HG03045 (cell line): Measurements from ENCODE around the gene GOLPH3L.
"Not testable (repeated sequence)": the region's sequence is repeated elsewhere in the genome, so short reads cannot be mapped to it uniquely, and the experiment has no call there.

Source experiments
- ATAC-seq: cut with Tn5 transposase; IDR thresholded peaks from one replicate; pipeline ENCODE4 v1.9.1; 2021; ENCODE audit warnings: mild to moderate bottlenecking, moderate library complexity; ENCODE audit not compliant: unreplicated experiment

GOLPH3L gene

GRCh38 chr1:150661156-150661555 is 35.8 kb downstream of the GOLPH3L start:
- no peak for ATAC-seq

DNA sequence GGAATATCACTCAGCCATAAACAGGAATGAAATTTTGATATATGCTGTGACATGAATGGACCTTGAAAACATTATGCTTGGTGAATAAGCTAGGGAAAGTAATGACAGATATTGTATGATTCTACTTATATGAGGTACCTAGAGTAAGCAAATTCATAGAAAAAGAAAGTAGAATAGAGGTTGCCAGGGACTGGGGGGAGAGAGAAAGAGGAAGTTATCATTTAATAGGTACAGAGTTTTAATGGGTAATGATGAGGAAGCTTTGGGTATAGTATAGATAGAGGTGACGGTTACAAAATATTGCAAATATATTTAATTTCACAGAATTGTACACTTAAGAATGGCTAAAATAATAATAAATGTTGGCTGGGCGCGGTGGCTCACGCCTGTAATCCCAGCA is 36.4 kb downstream of the GOLPH3L start:
- ATAC-seq = no peak

GRCh38 chr1:150657064-150657463 is 39.9 kb downstream of the GOLPH3L start:
- ATAC-seq = not testable (repeated sequence)

GRCh38 chr1:150654635-150655034 is 42.3 kb downstream of the GOLPH3L start:
- ATAC-seq = not testable (repeated sequence)

GRCh38 chr1:150650193-150650592 is 46.8 kb downstream of the GOLPH3L start:
- no peak for ATAC-seq

DNA sequence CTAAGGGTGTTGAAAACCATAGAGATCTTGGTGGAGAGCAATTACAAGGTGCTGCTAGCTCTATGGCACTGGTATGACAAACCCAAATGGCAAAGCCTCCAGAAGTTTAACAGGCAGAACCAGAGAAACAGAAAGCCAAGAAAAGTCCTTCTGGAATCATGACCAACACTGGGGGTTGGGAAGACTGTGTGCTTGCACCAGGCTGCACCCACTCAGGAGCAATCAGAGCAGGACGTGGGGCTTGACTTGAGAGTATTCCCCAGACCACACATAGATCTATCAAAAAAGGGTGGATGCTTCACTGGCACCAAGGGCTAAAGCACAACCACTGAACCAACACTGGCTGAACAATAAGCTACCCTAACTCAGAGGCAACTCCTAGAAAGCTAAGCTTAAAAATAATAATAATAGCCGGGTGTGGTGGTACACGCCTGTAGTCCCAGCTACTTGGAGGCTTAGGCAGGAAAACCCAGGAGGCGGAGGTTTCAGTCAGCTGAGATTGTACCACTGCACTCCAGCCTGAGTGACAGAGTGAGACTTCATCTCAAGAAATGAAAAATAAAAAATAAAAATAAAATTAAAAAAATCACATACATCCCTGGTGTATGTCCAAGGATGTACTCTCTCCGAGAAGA is 47.4 kb downstream of the GOLPH3L start:
- no peak for ATAC-seq

GRCh38 chr1:150642296-150642695 is 54.7 kb downstream of the GOLPH3L start:
- ATAC-seq = no peak

DNA sequence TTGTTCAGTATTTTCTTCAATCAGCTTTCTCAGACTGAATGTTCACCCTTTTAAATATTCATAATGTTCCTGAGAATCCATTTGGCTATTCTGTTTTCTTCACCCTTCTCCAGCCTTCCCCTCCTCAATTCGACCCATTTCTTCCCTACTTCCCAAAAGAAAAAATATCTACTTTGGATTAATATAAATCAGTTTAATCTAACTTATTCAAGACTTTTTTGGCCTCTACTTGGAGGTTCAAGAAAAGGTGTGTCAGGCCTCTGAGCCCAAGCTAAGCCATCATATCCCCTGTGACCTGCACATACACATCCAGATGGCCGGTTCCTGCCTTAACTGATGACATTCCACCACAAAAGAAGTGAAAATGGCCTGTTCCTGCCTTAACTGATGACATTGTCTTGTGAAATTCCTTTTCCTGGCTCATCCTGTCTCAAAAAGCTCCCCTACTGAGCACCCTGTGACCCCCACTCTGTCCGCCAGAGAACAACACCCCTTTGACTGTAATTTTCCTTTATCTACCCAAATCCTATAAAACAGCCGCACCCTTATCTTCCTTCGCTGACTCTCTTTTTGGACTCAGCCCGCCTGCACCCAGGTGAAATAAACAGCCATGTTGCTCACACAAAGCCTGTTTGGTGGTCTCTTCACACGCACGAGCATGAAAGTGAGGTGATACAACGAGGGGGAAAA is 55.7 kb downstream of the GOLPH3L start:
- not testable (repeated sequence) for ATAC-seq

DNA sequence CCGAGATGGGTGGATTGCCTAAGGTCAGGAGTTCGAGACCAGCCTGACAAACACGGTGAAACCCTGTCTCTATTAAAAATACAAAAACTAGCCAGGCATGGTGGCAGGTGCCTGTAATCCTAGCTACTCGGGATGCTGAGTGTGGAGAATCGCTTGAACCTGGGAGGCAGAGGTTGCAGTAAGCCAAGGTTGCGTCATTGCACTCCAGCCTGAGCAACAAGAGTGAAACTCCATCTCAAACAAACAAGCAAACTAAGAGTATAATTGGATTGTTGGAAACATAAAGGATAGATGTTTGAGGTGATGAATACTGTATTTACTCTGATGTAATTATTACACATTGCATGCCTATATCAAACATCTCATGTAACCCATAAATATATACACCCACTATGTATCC is 58.5 kb downstream of the GOLPH3L start:
- ATAC-seq = not testable (repeated sequence)

- ATAC-seq = not testable (repeated sequence)
Observed at GRCh38 chr1:150634839-150635622, 61.9 kb downstream of the GOLPH3L start.

DNA sequence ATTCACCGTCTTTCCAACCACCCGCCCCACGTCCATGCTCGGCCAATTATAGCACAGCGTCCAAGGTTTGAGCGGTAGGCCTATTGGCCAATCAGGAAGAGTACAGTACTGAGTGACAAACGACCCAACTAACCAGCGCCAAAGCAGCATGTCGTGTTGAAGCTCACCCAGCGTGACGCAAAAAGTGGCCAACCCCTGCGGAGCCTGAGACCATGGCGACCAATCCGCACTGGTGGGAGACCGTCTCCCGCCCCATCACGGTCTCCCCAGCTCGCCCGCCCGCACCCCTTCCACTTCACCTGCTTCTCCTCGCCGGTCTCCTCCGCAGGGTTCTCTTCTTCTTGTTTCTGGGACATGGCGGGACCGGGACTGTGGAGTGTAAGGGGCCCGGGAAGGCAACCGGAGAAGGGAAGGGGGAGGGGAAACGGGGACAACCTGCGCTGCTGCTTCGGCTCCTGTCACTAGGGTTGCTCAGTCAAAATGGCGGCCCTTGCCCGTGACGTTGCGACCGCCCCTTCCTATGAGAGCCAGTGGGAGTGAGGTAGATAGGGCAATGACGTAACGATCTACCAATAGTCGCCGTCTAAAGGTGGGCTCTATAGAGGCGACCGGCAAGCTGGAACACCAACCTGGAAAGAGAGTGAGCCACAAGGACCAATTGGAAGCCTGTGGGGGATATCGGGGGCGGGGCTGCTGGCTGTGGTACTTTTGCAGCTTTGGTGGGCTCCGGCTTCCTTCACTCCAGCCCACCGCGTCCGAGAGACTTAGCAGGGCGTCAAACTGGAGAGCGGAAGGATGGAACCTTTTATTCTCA is 67.6 kb downstream of the GOLPH3L start, which contains the start of gene ENSA:
ENSA (minus strand) TSS at position 498 of the 814 bp plus-strand sequence; CDS start at position 356, 142 bp downstream.
- ATAC-seq = peak; percentile 89

DNA sequence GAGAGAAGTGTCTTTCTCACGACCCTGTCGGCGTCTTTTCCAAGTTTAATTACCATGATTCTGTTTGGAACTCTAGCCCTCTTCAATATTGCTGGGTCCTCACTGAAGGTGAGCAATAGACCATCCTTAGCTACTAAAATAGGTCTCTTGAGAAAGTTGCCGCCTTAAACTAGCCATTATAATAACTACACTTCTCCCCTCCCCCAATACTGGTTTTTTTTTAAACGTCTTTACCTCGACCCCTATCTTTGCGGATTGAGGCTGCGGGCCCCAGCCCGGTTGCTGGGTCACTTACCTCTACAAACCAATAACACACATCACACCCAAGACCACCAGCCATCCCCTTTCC is 68.2 kb downstream of the GOLPH3L start:
- no peak for ATAC-seq

DNA sequence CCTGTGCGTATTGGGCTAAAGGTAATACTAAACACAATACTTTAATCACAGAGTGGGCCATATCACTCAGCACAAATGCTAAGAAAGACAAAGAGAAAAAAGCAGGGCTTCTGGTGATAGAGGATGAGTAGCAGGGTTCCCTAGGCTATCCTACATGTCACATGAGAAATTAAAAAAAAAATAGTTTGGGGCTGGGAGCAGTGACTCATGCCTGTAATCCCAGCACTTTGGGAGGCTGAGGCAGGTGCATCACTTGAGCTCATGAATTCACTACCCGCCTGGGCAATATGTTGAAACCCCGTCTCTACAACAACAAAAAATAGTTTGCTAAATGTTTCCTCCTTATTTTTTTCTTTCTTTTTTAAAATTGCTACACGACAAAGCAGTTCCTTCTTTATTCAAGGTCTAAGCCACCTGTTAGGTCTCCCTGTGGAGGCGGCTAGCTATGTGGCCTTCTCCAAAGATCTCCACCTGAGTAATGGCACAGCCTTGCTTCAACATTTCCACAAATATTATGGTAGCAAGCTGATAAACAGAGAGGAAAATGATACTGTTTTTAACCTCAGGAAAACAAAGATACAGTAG is 69.0 kb downstream of the GOLPH3L start:
- no peak for ATAC-seq

GRCh38 chr1:150626150-150626549 is 70.8 kb downstream of the GOLPH3L start:
- no peak for ATAC-seq

DNA sequence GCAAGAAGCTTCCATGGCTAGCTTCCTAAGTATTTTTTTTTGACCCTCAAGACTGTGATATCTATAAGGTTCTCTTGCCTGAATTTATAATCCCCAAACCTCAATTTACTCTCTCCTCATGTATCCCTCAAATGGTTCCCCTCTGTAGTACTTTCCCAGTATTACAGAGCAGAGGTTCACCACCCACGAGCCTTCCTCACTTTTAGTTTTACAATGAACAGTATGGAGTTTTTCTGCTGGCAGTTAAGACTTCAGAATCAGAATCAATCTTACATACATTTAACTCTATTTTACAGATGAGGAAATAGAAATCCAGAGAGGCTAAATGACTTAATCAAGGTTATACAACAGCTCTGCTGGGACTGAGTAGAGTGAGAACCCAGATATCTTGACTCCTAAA is 72.4 kb downstream of the GOLPH3L start:
- not testable (repeated sequence) for ATAC-seq

DNA sequence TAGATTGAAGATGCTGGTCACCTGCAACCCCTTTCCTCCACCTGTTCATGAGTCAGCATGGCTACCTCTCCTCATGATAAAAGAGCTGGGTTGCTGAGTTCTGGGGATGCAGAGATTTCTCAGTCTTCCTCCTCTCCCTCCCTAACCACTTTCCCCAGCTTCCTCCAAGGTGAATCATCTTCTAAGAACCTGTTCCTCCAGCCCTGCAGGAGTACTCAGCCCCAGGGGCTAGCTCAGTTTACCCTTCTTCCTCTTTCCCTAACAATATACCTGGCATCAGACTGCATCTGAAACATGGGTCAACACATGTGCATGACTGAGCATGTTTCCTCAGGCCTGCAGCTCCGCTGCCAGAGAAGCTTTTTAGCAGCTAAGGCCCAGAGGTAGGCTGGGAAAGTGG is 72.8 kb downstream of the GOLPH3L start:
- ATAC-seq = not testable (repeated sequence)

DNA sequence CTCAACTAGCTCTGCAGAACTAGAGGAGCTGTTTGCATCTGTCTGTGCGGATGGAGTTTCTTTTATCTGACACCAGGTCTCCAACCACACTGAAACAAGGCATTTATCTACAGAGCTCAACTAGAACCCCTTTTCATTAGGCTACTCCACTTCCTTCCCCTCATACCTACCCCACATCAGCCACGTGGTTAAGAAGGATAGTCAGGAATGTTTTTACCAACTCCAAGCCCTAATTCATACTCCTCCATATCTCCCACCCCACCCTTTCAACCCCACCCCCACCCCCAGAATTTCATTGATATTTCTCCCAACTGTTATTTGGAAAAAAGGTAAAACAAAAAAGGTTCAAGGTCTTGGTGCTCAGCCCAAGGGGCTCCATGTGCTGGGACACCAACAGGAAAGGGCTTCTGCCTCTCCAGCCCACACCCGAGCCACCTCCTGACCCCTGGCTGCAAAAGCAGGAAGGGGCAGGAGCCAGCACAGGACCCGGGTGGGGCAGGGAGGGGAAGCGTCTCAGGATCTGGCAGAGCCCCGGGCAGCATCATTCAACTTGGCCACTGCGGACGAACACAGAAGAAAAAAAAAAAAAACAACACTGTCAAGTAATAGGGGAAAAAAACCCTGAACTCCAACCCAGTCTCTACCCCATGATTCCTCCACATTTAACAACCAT is 74.5 kb downstream of the GOLPH3L start:
- ATAC-seq = no peak

DNA sequence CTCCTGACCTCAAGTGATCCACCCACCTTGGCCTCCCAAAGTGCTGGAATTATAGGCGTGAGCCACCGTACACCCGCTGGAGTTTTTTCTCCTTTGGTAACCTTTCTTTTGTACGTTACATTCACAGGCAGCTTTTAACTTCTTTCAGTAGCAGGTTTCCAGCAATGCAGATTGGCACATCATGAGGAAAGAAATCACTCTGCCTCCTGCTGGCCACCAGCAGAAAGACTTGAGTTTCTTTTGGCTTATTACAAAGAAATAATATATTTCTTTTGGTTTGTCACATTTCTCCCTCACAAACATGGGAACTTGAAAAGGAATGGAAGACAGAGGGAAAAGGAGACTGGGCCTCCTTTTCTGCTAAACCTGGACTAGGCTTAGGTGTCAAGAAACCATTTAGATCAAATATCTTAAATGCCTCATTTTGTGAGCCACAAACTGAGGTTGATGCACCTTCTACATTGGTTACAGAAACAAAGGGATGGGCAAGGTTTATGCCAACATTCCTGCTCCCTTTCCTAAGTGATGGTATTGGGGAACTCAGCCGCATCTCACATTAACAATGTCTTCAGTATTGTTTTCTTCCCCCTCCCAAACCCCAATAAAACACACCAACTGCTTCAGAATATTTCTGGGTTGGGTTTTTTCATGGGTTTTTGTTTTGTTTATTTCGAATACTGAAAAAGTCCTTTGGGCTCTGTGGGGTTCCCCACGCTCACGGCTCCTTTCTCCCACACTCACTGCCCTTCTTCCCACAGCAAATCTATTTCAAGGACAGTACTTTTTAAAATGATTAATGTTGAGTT is 75.3 kb downstream of the GOLPH3L start:
- no peak for ATAC-seq

GRCh38 chr1:150620919-150621318 is 76.0 kb downstream of the GOLPH3L start:
- ATAC-seq = no peak
